Stimulated activated CD4-positive, alpha-beta T cell treated with anti-CD3 and anti-CD28 coated beads, Interleukin-15, amount 100 ng/mL, for 48 hours (primary cell): ENCODE results near the gene RIMBP3B.
"Not testable (repeated sequence)": the region's sequence is repeated elsewhere in the genome, so short reads cannot be mapped to it uniquely, and the experiment has no call there.

ENCODE experiments used
- DNase-seq, 2 donors: peaks; one replicate each; pipeline ENCODE4 v3.0.0-alpha.2; 2020; ENCODE audit warnings: low read depth in 2 of 2

Gene RIMBP3B, protein sequence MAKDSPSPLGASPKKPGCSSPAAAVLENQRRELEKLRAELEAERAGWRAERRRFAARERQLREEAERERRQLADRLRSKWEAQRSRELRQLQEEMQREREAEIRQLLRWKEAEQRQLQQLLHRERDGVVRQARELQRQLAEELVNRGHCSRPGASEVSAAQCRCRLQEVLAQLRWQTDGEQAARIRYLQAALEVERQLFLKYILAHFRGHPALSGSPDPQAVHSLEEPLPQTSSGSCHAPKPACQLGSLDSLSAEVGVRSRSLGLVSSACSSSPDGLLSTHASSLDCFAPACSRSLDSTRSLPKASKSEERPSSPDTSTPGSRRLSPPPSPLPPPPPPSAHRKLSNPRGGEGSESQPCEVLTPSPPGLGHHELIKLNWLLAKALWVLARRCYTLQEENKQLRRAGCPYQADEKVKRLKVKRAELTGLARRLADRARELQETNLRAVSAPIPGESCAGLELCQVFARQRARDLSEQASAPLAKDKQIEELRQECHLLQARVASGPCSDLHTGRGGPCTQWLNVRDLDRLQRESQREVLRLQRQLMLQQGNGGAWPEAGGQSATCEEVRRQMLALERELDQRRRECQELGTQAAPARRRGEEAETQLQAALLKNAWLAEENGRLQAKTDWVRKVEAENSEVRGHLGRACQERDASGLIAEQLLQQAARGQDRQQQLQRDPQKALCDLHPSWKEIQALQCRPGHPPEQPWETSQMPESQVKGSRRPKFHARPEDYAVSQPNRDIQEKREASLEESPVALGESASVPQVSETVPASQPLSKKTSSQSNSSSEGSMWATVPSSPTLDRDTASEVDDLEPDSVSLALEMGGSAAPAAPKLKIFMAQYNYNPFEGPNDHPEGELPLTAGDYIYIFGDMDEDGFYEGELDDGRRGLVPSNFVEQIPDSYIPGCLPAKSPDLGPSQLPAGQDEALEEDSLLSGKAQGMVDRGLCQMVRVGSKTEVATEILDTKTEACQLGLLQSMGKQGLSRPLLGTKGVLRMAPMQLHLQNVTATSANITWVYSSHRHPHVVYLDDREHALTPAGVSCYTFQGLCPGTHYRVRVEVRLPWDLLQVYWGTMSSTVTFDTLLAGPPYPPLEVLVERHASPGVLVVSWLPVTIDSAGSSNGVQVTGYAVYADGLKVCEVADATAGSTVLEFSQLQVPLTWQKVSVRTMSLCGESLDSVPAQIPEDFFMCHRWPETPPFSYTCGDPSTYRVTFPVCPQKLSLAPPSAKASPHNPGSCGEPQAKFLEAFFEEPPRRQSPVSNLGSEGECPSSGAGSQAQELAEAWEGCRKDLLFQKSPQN (N-terminal part only)

DNA sequence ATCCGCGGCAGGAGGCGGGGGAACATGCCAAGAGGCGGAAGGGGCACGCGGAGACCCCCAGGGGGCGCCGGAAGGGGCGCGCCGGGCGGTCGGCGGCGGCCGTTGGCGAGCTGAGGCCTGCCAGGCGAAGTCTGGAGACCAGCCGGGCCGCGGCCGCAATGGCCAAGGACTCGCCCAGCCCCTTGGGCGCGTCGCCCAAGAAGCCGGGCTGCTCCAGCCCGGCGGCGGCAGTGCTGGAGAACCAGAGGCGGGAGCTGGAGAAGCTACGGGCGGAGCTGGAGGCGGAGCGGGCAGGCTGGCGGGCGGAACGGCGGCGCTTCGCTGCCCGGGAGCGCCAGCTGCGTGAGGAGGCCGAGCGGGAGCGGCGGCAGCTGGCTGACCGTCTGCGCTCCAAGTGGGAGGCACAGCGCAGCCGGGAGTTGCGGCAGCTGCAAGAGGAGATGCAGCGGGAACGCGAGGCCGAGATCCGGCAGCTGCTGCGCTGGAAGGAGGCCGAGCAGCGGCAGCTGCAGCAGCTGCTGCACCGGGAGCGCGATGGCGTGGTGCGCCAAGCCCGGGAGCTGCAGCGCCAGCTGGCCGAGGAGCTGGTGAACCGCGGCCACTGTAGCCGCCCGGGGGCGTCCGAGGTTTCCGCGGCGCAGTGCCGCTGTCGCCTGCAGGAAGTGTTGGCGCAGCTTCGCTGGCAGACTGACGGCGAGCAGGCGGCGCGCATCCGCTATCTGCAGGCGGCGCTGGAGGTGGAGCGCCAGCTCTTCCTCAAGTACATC lies at the start of gene RIMBP3B:
Gene RIMBP3B, plus strand, starts transcription at position 51 of the 767 bp plus-strand sequence. Its CDS starts 108 bp downstream, at position 159.
- DNase-seq: not testable (repeated sequence)

DNA sequence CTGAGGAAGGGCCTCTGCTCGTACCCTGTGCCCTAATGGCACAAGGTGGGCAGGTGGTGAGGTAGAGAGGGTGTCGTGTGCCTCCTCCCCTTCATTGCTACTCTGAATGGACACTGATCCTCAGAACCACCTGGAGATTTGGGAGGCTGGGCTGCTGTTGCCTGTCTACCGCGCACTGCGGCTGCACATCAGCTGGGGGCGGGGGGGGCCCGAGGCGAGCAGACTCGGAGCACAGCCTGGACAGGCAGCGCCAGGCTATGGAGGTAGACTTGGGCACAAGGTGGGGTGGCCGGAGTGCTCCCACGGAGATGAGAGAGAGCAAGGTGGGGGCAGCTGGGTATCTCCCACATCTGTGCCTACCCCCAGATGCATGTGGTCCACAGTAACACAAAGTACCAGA lies 26.0 kb upstream of the RIMBP3B start:
- not testable (repeated sequence) for DNase-seq

DNA sequence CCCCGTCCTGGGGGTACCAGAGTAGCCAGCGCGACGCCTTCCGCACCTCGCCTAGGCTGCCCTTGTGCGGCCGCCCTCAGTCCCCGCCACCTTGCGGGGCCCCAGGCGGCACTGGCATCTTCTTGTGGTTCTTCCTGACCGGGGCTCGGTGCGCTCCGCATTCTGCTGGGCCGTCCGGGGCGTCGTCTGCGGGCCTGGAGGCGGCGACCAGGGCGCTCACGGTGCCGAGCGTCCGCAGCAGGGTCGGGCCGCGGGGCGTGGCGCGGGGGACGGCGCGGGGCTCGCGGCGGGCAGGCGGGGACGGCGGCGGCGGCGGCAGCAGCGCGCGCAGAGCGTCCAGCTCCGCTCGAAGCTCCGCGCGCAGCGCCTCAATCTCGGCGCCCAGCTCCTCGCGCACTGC lies 23.0 kb upstream of the RIMBP3B start:
- DNase-seq: not testable (repeated sequence)

DNA sequence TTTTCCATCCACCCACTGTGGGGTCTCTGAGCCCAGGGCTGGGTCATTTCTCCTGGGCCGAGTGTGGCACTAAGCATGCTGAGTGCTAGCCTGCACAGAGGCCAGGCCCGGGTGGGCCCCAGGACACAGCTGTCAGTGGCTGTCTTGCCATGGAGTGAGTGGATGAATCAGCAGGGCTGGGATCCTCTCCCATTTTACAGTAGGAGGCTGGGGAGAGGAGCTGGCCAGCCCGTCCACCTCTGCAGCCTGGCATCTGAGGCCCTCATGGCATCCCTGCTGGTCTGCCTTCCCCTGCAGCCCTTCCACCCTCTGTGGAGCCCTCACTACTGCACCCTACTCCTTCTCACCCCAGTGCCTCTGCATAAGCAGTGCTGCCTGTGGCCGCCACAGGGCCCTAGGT lies 21.1 kb upstream of the RIMBP3B start:
- not testable (repeated sequence) for DNase-seq

DNA sequence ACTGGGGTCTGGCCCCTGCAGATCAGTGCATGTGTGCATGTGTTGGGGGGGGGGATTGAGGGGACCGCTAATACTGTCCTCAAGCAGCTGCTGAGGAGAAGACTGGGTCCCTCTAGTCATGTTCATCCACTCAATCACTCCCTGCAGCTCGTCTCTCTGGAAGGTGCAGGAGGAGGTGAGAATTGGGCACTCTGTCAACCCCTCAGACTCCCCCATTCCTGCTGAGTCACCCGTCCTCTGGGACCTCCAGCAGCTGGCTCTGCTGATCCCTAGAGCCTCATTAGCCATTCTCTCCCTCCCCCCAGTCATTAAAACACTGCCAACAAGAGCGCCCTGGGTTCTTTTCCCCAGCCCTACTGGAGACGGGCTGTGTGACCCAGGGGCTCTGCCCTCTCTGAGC lies 20.5 kb upstream of the RIMBP3B start:
- DNase-seq: not testable (repeated sequence)

DNA sequence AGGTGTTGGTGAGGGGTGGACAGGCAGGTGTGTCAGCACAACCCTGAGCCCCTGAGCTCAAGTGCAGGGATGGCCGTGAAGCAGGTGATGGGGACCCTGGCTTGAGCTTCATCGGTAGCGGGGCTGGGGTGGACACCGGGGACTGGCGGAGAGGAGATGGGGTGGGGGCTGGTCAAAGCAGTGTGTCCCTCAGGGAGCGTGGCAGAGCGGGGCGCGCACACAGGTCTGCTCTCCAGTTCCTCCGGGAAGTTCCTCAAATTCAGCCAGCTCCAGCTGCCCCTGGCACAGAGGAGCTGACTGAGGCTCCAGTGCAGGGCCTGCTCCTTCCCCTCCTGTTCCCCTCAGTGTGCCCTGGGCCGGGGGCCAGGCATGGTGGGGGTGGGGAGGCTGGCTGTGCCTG lies 19.7 kb upstream of the RIMBP3B start:
- DNase-seq: not testable (repeated sequence)

DNA sequence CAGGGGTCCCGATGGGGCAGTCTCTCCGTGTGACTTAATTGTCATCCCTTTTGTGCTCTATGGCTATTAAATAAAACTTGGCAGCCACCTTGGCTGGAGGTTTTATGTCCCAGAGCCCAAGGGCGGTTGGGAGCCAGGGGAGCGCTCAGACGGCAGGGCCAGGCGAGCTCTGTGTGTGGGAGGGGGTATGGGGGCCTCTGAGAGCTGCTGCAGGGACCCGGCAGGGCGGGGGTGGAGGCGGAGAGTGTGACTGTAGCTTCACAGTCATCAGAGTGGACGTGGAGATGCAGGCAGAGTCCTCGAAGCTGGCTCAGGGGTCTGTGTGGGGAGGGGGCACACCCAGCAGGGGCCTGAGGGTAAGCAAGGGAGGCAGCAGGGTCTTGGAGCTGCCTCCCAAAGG lies 19.2 kb upstream of the RIMBP3B start:
- DNase-seq: not testable (repeated sequence)

DNA sequence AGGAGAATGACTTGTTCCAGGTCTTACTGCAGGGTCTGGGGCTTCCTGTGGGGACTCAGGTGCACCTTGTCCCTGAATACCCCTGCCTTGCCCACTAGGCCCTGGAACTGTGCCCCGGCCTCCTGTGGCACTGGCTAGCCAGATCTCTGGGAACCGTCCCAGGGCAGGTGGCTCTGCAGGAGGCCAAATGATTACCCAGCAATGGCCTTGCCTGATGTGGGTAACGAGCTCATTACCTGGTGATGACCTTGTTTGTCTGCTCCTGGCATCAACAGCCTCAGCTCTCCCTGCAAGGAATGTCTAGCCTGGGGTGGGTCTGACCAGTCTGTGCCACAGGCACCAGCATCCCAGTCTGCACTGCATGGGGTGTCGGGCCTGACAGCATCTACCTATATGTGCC lies 18.2 kb upstream of the RIMBP3B start:
- not testable (repeated sequence) for DNase-seq

DNA sequence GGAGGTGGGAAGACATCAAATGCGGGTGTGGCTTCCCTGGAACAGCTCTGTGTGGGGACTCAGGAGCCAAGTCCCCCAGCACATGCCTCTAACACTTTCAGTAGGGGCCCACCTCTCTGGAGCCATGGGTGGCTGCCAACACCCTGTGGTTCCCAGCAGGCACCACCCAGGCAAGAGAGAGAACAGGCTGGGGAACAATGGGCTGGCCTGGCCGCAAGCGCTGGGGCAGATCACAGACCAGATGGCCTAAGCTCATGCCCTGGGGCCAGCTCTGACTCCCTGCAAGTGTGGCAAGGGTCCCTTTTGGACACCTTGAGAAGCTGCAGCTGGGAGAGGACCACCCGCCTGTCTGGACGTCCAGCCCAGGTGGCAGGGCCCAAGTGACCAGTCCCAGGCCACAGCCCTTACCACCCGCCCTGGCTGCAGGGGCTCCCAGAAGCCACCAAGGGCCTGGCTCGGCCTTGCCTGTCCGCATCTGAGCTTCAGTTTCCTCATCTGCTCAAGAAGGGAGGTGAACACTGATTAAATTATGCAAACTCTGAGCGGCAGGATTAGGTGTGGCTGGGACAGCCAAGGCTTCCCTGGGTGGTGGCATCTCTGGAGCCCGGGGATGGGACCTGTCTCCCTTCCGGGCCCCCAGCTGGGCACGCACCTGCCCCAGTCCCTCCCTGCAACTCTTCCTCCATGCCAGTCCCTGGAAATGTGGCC lies 14.8 kb upstream of the RIMBP3B start:
- DNase-seq: not testable (repeated sequence)

DNA sequence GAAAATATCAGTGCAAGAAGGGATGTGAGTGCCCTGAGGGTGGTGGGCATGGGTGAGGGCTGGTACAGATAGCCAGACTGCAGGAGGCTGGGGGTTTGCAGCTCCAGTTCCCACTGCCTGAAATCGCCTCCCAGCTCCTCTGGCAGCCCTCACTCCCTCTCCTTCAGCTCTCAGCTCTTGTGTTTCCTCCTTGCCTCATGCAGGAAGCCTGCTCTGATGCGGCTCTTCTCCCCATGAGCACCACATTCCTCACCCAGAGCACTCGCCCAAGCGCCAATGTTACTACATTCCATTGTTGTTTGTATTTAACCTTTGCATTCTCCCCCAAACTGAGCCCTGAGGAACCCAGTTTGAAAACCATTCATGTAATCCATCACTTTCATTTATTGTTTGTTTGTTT lies 7.7 kb upstream of the RIMBP3B start:
- DNase-seq: not testable (repeated sequence)

DNA sequence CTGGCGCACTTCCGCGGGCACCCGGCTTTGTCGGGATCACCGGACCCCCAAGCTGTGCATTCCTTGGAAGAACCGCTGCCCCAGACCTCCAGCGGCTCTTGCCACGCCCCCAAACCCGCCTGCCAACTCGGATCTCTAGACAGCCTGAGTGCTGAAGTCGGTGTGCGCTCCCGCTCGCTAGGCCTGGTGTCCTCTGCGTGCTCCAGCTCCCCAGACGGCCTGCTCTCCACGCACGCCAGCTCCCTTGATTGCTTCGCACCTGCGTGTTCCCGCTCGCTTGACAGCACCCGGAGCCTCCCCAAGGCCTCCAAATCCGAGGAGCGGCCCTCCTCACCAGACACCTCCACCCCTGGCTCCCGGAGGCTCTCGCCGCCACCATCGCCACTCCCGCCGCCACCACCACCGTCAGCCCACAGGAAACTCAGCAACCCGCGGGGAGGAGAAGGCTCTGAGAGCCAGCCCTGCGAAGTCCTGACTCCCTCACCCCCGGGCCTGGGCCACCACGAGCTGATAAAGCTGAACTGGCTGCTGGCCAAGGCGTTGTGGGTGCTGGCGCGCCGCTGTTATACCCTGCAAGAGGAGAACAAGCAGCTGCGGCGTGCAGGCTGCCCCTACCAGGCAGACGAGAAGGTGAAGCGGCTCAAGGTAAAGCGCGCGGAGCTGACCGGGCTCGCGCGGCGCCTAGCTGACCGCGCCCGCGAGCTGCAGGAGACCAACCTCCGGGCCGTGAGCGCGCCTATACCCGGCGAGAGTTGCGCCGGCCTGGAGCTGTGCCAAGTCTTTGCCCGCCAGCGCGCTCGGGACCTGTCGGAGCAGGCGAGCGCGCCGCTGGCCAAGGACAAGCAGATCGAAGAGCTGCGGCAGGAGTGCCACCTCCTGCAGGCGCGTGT lies 1.2 kb downstream of the RIMBP3B start:
- not testable (repeated sequence) for DNase-seq

DNA sequence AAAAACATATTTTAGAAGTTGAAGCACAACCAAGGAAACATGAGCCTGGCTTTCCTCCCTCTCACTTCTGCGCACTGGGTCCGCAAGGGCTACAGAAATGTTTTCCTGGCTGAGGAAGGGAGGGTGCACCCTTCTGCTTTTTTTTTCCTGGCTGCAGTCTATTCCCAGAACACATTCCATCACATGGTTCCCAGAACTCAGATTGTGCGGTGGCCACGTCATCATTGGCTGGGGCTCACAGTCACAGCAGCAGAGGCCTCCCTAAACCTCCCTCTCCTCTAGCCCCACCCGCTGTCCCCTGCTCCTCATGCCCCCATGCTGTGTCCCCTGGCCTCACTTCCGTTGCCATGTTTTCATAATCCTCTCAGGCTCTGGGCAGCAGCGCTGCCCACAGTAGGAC lies 5.9 kb downstream of the RIMBP3B start:
- not testable (repeated sequence) for DNase-seq

DNA sequence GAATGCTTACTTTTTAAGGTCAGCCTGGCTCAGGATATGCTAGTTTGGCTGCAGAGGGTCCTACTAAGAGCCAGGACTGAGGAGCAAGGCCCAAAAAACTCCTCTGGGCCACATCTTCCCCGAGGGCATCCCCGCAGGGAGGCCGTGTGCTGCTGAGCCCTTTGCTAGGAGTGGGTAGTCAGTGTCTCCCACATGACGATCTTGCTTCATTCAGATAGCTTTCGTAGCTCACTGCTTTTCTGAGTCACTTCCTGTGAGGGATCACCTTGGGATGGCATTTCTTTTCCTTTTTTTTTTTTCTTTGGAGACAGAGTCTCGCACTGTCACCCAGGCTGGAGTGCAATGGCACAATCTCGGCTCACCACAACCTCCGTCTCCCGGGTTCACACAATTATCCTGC lies 6.5 kb downstream of the RIMBP3B start:
- not testable (repeated sequence) for DNase-seq

DNA sequence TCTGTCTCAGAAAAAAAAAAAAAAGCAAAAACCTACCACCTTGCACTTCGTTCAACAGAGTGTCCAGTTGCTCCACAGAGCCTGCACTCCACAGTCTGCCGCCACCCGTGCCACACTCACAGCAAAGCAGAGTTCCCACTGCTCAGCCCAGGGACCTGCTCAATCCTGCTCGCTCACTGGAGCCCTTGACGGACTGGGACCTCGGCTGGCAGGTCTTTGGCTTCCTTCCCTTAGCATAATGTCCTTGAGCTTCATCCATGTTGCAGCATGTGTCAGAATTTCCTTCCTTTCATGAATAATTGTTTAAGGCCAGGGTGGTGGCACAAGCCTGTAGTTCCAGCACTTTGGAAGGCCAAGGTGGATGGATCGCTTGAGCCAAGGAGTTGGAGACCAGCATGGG lies 11.1 kb downstream of the RIMBP3B start:
- DNase-seq: not testable (repeated sequence)

DNA sequence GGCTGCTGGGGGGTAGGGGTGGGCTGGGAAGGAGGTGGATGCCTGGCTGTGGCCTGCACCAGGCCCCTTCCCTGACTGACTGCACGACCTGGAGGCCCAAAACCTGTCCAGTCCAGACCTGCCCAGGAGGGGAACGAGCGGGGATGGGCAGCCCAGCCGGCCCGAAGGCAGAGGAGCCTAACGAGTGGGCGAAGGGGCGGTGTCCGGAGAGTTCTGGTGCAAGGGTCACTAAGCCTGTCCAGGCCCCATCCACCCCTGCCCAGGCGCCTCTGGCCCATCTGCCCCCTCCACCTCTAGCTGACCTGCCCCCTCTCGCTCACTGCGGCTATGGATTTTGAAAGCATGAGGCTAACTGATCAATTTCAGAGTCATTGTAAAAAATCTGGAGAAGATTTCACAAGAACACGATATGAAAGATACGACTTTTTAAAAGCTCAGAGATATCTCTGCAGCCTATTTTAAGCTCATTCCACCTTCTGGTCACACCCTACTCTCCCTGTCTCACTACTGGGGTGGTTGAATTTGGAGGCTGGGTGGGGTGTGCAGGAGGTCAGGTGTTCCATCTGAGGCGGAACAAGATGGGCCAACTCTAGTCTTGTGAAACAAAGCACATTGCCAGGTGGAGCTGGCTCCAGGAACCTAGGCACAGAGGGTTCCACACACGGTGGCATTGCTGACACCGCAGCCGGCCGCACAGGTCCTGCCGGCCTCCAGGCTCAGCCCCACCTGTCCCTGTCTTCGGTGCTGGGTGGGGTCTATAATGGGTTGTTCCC lies 17.8 kb downstream of the RIMBP3B start:
- DNase-seq: not testable (repeated sequence)

DNA sequence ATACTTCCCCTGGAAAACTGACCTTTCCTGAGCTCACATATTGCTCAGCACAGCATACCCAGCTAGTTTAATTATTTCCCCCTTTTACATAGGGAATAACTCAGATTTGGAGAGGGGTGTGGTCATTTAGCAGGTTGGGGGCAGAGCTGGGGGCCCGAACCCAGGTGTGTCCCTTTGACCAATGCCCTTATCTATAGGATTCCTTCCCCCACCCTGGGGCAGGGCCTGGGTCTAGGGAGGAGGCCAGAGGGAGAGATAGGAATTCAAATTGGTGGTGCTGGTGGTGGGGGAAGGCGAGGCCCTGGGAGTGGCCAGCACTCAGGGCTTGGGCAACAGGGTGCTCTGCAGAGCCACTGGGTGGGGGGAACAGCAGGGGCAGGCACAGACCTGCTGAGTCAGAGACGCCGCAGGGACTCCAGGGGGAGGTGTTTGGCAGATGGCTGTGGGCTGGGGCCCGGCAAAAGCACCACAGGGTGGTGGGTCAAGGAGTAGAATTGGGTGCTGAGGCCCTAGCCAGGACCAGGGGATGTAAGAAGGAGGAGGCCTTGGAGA lies 19.3 kb downstream of the RIMBP3B start:
- DNase-seq: not testable (repeated sequence)

DNA sequence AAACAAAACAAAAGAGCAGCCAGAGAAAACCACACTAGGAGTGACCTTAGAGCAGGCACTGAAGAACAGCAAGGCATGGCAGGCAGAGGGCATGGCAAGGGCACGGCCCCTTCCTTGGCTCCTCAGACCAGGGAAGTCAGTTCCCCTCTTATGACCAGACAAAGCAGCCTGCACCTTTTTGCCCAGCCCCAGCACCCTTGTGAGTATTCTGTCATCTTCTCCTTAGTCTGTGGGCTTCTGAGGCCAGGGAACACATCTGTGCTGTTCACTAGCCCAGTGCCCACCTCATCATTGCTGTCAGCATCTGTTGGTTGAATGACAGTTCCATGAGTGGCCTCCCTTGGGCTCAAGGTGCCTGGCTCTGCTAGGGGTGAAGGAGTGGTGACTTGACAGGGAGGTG lies 23.6 kb downstream of the RIMBP3B start:
- not testable (repeated sequence) for DNase-seq

DNA sequence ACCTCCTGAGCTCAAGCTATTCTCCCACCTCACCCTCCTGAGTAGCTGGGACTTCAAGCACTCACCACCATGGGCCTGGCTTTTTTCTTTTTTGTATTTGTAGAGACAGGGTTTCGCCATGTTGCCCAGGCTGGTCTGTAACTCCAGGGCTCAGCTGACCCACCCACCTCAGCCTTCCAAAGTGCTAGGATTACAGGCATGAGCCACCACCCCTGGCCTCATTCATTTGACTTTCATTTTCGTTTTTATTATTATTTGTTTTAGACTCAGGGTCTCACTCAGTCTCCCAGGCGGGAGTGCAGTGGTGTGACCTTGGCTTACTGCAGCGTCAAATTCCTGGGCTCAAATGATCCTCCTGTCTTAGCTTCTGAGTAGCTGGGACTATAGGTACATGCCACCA lies 24.2 kb downstream of the RIMBP3B start:
- not testable (repeated sequence) for DNase-seq
